AG04450 (cell line): Measurements from ENCODE around the gene MYBBP1A. TPM values are rescaled to one million over a fixed set of nuclear protein-coding genes. Genes with fewer than 3 reads are reported as not detected.

Source experiments
- CTCF ChIA-PET: fragments of 300-600, 350-600 bp; formaldehyde crosslinking; extraction: SDS; loops from one replicate; lab custom pipeline; 2022; ENCODE audit warnings: antibody characterized with exemption, inconsistent platforms; lab: Charles Lee
- POLR2A ChIA-PET: fragments of 350-600 bp; formaldehyde crosslinking; extraction: SDS; loops from one replicate; lab custom pipeline; 2021; ENCODE audit warnings: antibody characterized with exemption, inconsistent platforms; lab: Yijun Ruan, JAX
- DNase-seq: peaks from one replicate; pipeline ENCODE4 v3.0.0-alpha.2; 2011; ENCODE audit warnings: low read depth, low spot score
- H3K27ac ChIP-seq: one replicate; pipeline ENCODE4 v1.5.1; 2012; ENCODE audit warnings: low read depth, low read length, control low read depth
- H3K27me3 ChIP-seq: one replicate; pipeline ENCODE4 v1.6.0; 2012; ENCODE audit warnings: low read length; ENCODE audit not compliant: control insufficient read depth, insufficient read depth
- H3K4me3 ChIP-seq: 2 replicates; pipeline ENCODE4 v1.5.1; 2011; ENCODE audit warnings: mild to moderate bottlenecking, low read depth, low read length, control low read depth
- H3K9me3 ChIP-seq: 2 replicates; pipeline ENCODE4 v1.5.1; 2012; ENCODE audit warnings: low read length; ENCODE audit not compliant: control insufficient read depth, insufficient read depth
- CTCF ChIP-seq: IDR thresholded peaks from 2 replicates; pipeline ENCODE4 v1.5.1; 2011; ENCODE audit warnings: low read depth, low read length, control low read depth, inconsistent platforms
- polyA plus RNA-seq: library from polyadenylated mRNA; depleted of rRNA; stranded (reverse); fragments of >200 nt; gene quantifications from 2 replicates; pipeline ENCODE4 v1.2.3, GENCODE V29; 2011; rRNA removed

Gene MYBBP1A
- polyA plus RNA-seq, 1 experiment = 12.5 TPM

- no peak for DNase-seq
- TF ChIP-seq CTCF = no peak
- H3K27me3 ChIP-seq = peaks cover 5% of the 10 kb centered on the region
- H3K9me3 ChIP-seq = no peaks in the 10 kb centered on the region
- CTCF ChIA-PET = no interaction called here
- no peak overlapping the region for H3K27ac ChIP-seq
- no peak overlapping the region for H3K4me3 ChIP-seq
- POLR2A ChIA-PET = no interaction called here
Measured at GRCh38 chr17:4490637-4491061, 64.5 kb downstream of the MYBBP1A start.

- CTCF ChIA-PET = no interaction called here
- DNase-seq = no peak
- no peak overlapping the region for H3K4me3 ChIP-seq
- H3K27ac ChIP-seq = no peak overlapping the region
- POLR2A ChIA-PET = no interaction called here
- H3K9me3 ChIP-seq = no peaks in the 10 kb centered on the region
- no peak for TF ChIP-seq CTCF
- H3K27me3 ChIP-seq = peaks cover 4% of the 10 kb centered on the region
Measured at GRCh38 chr17:4490109-4490591, 65.0 kb downstream of the MYBBP1A start.

GRCh38 chr17:4488989-4489595 lies 66.1 kb downstream of the MYBBP1A start:
- DNase-seq = no peak
- H3K27ac ChIP-seq = no peak overlapping the region
- ChIA-PET CTCF (no interaction called here), POLR2A (no interaction called here)
- H3K9me3 ChIP-seq = no peaks in the 10 kb centered on the region
- no peak overlapping the region for H3K4me3 ChIP-seq
- H3K27me3 ChIP-seq = peaks cover 4% of the 10 kb centered on the region
- no peak for TF ChIP-seq CTCF

Other genes with a start within 250 kb of the MYBBP1A start
- 38.7 and 51.5 TPM in 2 replicates for gene UBE2G1, start 188.7 kb downstream of the MYBBP1A start, polyA plus RNA-seq
- not detected in 2 replicates for gene SPNS3, start 121.4 kb downstream of the MYBBP1A start, polyA plus RNA-seq
- gene SPNS2, start 56.5 kb downstream of the MYBBP1A start, polyA plus RNA-seq = not detected in 2 replicates
- gene GGT6, start 5.2 kb upstream of the MYBBP1A start, polyA plus RNA-seq = not detected in 2 replicates
- gene SMTNL2, start 29.1 kb upstream of the MYBBP1A start, polyA plus RNA-seq = 0.04 TPM in 1 of 2 replicates, not detected in the other
- not detected in 2 replicates for gene ALOX15, start 86.3 kb upstream of the MYBBP1A start, polyA plus RNA-seq
- 10.5 and 14.4 TPM in 2 replicates for gene PELP1, start 148.8 kb upstream of the MYBBP1A start, polyA plus RNA-seq
- gene ARRB2, start 155.2 kb upstream of the MYBBP1A start, polyA plus RNA-seq = 8.8 and 9.4 TPM in 2 replicates
- gene MED11, start 176.0 kb upstream of the MYBBP1A start, polyA plus RNA-seq = 21.0 and 23.2 TPM in 2 replicates
- 0.14 and 0.17 TPM in 2 replicates for gene ZMYND15, start 184.4 kb upstream of the MYBBP1A start, polyA plus RNA-seq
- 2.3 and 2.4 TPM in 2 replicates for gene CXCL16, start 184.5 kb upstream of the MYBBP1A start, polyA plus RNA-seq
- not detected in 2 replicates for gene TM4SF5, start 216.5 kb upstream of the MYBBP1A start, polyA plus RNA-seq
- 0.17 TPM in 1 of 2 replicates, not detected in the other for gene VMO1, start 231.0 kb upstream of the MYBBP1A start, polyA plus RNA-seq
- gene GLTPD2, start 233.6 kb upstream of the MYBBP1A start, polyA plus RNA-seq = not detected in 2 replicates
- gene PSMB6, start 240.8 kb upstream of the MYBBP1A start, polyA plus RNA-seq = 222 and 245 TPM in 2 replicates